ENCODE measurements around the gene FLNB. TPM values are rescaled to one million over a fixed set of nuclear protein-coding genes. Genes with fewer than 3 reads are reported as not detected.

Gene FLNB
- total RNA-seq, 1 experiment from 2014 or later, result 14.2 TPM

DNA sequence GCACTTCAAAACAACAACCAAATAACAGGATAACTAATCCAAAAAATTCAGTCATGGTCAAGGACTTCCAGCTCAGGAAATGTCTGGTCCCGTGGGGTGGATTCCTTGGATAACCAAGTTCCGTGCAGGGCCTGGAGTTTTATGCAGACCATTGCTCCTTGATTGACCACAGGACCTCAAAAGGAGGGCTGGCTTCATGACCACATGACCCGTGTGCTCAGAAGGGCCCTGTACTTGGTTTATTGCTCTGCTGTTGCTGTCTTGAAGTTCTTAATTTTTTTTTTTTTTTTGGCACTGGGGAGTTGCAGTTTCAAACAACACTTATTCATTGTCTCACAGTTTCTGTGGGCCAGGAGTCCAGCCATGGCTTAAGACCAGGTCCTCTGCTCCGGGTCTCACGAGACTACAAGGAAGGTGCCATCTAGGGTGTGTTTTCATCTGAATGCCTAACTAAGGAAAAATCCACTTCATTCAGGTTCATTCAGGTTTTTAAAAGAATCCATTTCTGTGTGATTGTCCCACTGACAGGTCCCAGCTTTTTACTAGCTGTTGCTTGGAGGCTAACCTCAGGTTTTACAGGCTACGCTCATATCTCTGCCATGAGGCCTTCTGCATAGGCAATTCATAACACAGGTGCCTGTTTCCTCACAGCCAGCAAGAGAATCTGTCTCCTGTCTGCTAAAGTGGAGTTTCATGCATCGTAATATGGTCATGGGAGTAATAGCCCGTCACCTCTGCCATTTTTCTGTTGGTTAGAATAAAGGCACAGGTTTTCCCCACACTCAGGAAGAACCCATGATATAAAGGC lies 65.3 kb downstream of the FLNB start:
- Histone ChIP-seq H3K36me3 (ENCODE audit: insufficient read depth, low read length) (no peaks in the 10 kb centered on the region), H3K4me1 (ENCODE audit: low read length) (peaks cover 9% of the 10 kb centered on the region), H4K20me1 (ENCODE audit: insufficient read depth, low read depth, low read length) (no peaks in the 10 kb centered on the region), H3K27ac (ENCODE audit: low read length) (no peak overlapping the region), H3K9ac (ENCODE audit: low read length) (no peak overlapping the region), H3K4me2 (ENCODE audit: low read depth, low read length, poor library complexity, severe bottlenecking) (peak overlapping the region; percentile 7), H2AFZ (ENCODE audit: low read length) (no peak overlapping the region), H3K27me3 (ENCODE audit: low read length) (no peaks in the 10 kb centered on the region), H3K9me2 (replicated peaks; ENCODE audit: insufficient read depth, low read length) (no peaks in the 10 kb centered on the region), H3K79me2 (ENCODE audit: low read length) (no peaks in the 10 kb centered on the region), H3K9me3 (ENCODE audit: low read length) (no peaks in the 10 kb centered on the region), H3K4me3 (ENCODE audit: low read length) (no peak overlapping the region)
- no peak for DNase-seq

DNA sequence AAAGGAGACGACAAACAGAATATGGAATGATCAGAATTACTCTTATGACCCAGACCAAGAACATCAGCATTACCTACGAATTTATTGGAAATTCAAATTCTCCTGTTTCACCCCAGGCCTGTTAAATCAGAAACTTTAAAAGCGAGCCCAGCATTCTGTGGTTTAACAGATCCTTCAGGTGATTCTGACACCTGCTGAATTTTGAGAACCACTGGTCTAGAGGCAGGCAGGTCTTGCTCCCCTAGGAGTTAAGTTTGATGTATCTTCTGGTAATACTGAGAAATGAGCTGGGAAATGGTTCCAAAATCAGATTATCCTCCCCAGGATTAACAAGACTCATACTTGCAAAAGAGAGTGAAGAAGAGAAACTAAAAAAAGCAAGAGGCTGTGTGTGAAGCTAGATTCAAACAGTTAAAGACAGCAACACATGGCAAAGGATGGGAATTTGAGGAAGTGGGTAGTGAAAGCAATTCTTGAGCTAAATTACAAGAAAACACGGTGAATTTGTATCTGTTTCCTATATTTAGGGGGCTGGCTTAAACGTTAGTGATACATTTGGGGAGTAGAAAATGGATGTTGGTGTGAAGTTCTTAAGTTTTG lies 66.0 kb downstream of the FLNB start:
- H3K9me3 ChIP-seq (ENCODE audit: low read length), result no peaks in the 10 kb centered on the region
- H3K27me3 ChIP-seq (ENCODE audit: low read length), result no peaks in the 10 kb centered on the region
- H3K79me2 ChIP-seq (ENCODE audit: low read length), result no peaks in the 10 kb centered on the region
- H3K9ac ChIP-seq (ENCODE audit: low read length), result no peak overlapping the region
- H3K4me2 ChIP-seq (ENCODE audit: low read depth, low read length, poor library complexity, severe bottlenecking), result peak overlapping the region; percentile 7
- no peaks in the 10 kb centered on the region for H4K20me1 ChIP-seq (ENCODE audit: insufficient read depth, low read depth, low read length)
- peaks cover 9% of the 10 kb centered on the region for H3K4me1 ChIP-seq (ENCODE audit: low read length)
- no peak overlapping the region for H3K4me3 ChIP-seq (ENCODE audit: low read length)
- H3K9me2 ChIP-seq (replicated peaks; ENCODE audit: insufficient read depth, low read length), result no peaks in the 10 kb centered on the region
- DNase-seq, result no peak
- no peak overlapping the region for H3K27ac ChIP-seq (ENCODE audit: low read length)
- H2AFZ ChIP-seq (ENCODE audit: low read length), result no peak overlapping the region
- H3K36me3 ChIP-seq (ENCODE audit: insufficient read depth, low read length), result no peaks in the 10 kb centered on the region

DNA sequence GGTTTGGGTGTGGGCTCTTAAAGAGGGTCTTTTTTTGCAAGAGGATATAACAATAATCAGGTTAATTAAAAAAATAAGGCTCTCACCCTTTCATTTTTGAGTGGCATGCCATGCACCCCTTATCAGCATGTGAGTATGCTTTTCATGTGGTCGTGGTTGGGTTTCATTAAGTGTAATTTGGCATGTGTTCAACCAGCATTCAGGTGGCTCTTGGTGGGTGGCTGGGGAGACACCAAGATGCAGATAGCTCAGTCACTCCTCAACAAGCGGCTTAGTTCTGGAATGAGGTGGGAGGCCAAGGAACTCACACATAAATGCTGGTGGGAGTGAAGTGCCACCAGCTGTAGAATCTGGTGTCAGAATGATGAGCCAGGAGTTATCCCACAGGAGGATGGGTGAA lies 66.8 kb downstream of the FLNB start:
- no peak overlapping the region for H3K9ac ChIP-seq (ENCODE audit: low read length)
- no peak overlapping the region for H3K4me2 ChIP-seq (ENCODE audit: low read depth, low read length, poor library complexity, severe bottlenecking)
- no peaks in the 10 kb centered on the region for H3K27me3 ChIP-seq (ENCODE audit: low read length)
- H3K9me2 ChIP-seq (replicated peaks; ENCODE audit: insufficient read depth, low read length), result no peaks in the 10 kb centered on the region
- no peaks in the 10 kb centered on the region for H3K36me3 ChIP-seq (ENCODE audit: insufficient read depth, low read length)
- H3K9me3 ChIP-seq (ENCODE audit: low read length), result no peaks in the 10 kb centered on the region
- H3K79me2 ChIP-seq (ENCODE audit: low read length), result no peaks in the 10 kb centered on the region
- H2AFZ ChIP-seq (ENCODE audit: low read length), result no peak overlapping the region
- H3K27ac ChIP-seq (ENCODE audit: low read length), result no peak overlapping the region
- no peaks in the 10 kb centered on the region for H4K20me1 ChIP-seq (ENCODE audit: insufficient read depth, low read depth, low read length)
- DNase-seq, result no peak
- H3K4me1 ChIP-seq (ENCODE audit: low read length), result peaks cover 9% of the 10 kb centered on the region
- H3K4me3 ChIP-seq (ENCODE audit: low read length), result no peak overlapping the region

- DNase-seq, result no peak
- Histone ChIP-seq H3K36me3 (ENCODE audit: insufficient read depth, low read length) (no peaks in the 10 kb centered on the region), H3K79me2 (ENCODE audit: low read length) (no peaks in the 10 kb centered on the region), H3K9me2 (replicated peaks; ENCODE audit: insufficient read depth, low read length) (no peaks in the 10 kb centered on the region), H3K4me3 (ENCODE audit: low read length) (no peak overlapping the region), H3K27me3 (ENCODE audit: low read length) (no peaks in the 10 kb centered on the region), H3K9me3 (ENCODE audit: low read length) (no peaks in the 10 kb centered on the region), H3K4me1 (ENCODE audit: low read length) (peaks cover 9% of the 10 kb centered on the region), H3K4me2 (ENCODE audit: low read depth, low read length, poor library complexity, severe bottlenecking) (no peak overlapping the region), H4K20me1 (ENCODE audit: insufficient read depth, low read depth, low read length) (no peaks in the 10 kb centered on the region), H3K9ac (ENCODE audit: low read length) (no peak overlapping the region), H2AFZ (ENCODE audit: low read length) (no peak overlapping the region), H3K27ac (ENCODE audit: low read length) (no peak overlapping the region)
Measured at GRCh38 chr3:58077596-58078285, 69.5 kb downstream of the FLNB start.

DNA sequence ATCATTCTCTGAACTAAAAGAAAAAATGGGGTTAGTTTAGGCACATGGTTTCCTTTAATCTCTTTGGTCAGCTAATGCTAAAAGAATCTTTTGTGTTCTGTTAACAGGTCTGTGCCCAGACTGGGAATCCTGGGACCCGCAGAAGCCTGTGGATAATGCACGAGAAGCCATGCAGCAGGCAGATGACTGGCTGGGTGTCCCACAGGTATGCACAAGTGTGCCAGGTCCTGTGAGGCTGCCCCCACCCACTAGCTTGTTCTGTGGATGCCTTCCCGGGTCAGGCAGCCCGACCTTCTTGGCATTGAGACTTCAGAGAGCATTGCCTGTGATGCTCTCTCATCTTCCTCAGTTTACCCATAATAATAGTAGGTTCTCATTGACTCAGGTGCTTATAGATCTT lies 70.4 kb downstream of the FLNB start:
- no peak for DNase-seq

GRCh38 chr3:58079773-58080172 lies 71.6 kb downstream of the FLNB start:
- Histone ChIP-seq H3K4me2 (ENCODE audit: low read depth, low read length, poor library complexity, severe bottlenecking) (no peak overlapping the region), H3K4me3 (ENCODE audit: low read length) (no peak overlapping the region), H4K20me1 (ENCODE audit: insufficient read depth, low read depth, low read length) (no peaks in the 10 kb centered on the region), H3K27ac (ENCODE audit: low read length) (no peak overlapping the region), H3K9me2 (replicated peaks; ENCODE audit: insufficient read depth, low read length) (no peaks in the 10 kb centered on the region), H3K36me3 (ENCODE audit: insufficient read depth, low read length) (no peaks in the 10 kb centered on the region), H2AFZ (ENCODE audit: low read length) (no peak overlapping the region), H3K4me1 (ENCODE audit: low read length) (no peaks in the 10 kb centered on the region), H3K9ac (ENCODE audit: low read length) (no peak overlapping the region), H3K27me3 (ENCODE audit: low read length) (no peaks in the 10 kb centered on the region), H3K9me3 (ENCODE audit: low read length) (no peaks in the 10 kb centered on the region), H3K79me2 (ENCODE audit: low read length) (no peaks in the 10 kb centered on the region)
- no peak for DNase-seq

More for the DNA sequence above, 70.4 kb downstream of the FLNB start:
- H3K9me2 ChIP-seq (replicated peaks; ENCODE audit: insufficient read depth, low read length), result no peaks in the 10 kb centered on the region
- no peaks in the 10 kb centered on the region for H4K20me1 ChIP-seq (ENCODE audit: insufficient read depth, low read depth, low read length)
- H3K79me2 ChIP-seq (ENCODE audit: low read length), result no peaks in the 10 kb centered on the region
- no peak overlapping the region for H3K9ac ChIP-seq (ENCODE audit: low read length)
- peaks cover 9% of the 10 kb centered on the region for H3K4me1 ChIP-seq (ENCODE audit: low read length)
- H3K27me3 ChIP-seq (ENCODE audit: low read length), result no peaks in the 10 kb centered on the region
- no peak overlapping the region for H2AFZ ChIP-seq (ENCODE audit: low read length)
- no peaks in the 10 kb centered on the region for H3K9me3 ChIP-seq (ENCODE audit: low read length)
- H3K4me3 ChIP-seq (ENCODE audit: low read length), result no peak overlapping the region
- H3K36me3 ChIP-seq (ENCODE audit: insufficient read depth, low read length), result no peaks in the 10 kb centered on the region
- no peak overlapping the region for H3K4me2 ChIP-seq (ENCODE audit: low read depth, low read length, poor library complexity, severe bottlenecking)
- H3K27ac ChIP-seq (ENCODE audit: low read length), result no peak overlapping the region

DNA sequence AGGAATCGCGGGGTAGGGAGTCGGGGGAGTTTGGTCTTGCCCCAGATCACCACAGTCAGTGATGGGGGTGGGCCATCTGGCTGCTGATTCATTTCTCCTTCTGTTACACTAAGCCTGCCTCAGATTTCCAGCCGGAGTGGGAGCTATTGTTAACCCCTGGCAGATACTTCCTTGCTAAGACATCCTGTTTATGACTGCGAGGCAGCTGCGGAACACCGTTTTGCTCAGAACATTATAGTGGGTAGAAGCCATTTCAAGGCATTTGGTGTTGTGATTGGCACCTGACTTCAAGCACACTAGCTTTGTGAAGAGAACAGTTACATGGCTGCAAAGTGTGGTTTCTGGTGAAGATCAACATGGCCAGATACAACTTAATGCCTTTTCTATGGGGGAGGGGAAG lies 73.8 kb downstream of the FLNB start:
- H3K4me2 ChIP-seq (ENCODE audit: low read depth, low read length, poor library complexity, severe bottlenecking), result no peak overlapping the region

GRCh38 chr3:58084166-58084565 lies 75.9 kb downstream of the FLNB start:
- no peaks in the 10 kb centered on the region for H3K27me3 ChIP-seq (ENCODE audit: low read length)
- no peak for DNase-seq
- peaks cover 6% of the 10 kb centered on the region for H3K4me1 ChIP-seq (ENCODE audit: low read length)
- no peak overlapping the region for H3K27ac ChIP-seq (ENCODE audit: low read length)
- H3K36me3 ChIP-seq (ENCODE audit: insufficient read depth, low read length), result no peaks in the 10 kb centered on the region
- H3K4me3 ChIP-seq (ENCODE audit: low read length), result no peak overlapping the region
- no peaks in the 10 kb centered on the region for H3K79me2 ChIP-seq (ENCODE audit: low read length)
- no peak overlapping the region for H3K4me2 ChIP-seq (ENCODE audit: low read depth, low read length, poor library complexity, severe bottlenecking)
- H4K20me1 ChIP-seq (ENCODE audit: insufficient read depth, low read depth, low read length), result no peaks in the 10 kb centered on the region
- H3K9me3 ChIP-seq (ENCODE audit: low read length), result no peaks in the 10 kb centered on the region
- no peak overlapping the region for H3K9ac ChIP-seq (ENCODE audit: low read length)
- no peaks in the 10 kb centered on the region for H3K9me2 ChIP-seq (replicated peaks; ENCODE audit: insufficient read depth, low read length)
- no peak overlapping the region for H2AFZ ChIP-seq (ENCODE audit: low read length)

More for the DNA sequence above, 73.8 kb downstream of the FLNB start:
- Histone ChIP-seq H2AFZ (ENCODE audit: low read length) (no peak overlapping the region), H3K79me2 (ENCODE audit: low read length) (no peaks in the 10 kb centered on the region), H3K9me2 (replicated peaks; ENCODE audit: insufficient read depth, low read length) (no peaks in the 10 kb centered on the region), H4K20me1 (ENCODE audit: insufficient read depth, low read depth, low read length) (no peaks in the 10 kb centered on the region), H3K27ac (ENCODE audit: low read length) (no peak overlapping the region), H3K4me1 (ENCODE audit: low read length) (peaks cover 6% of the 10 kb centered on the region), H3K9ac (ENCODE audit: low read length) (no peak overlapping the region), H3K36me3 (ENCODE audit: insufficient read depth, low read length) (no peaks in the 10 kb centered on the region), H3K27me3 (ENCODE audit: low read length) (no peaks in the 10 kb centered on the region), H3K4me3 (ENCODE audit: low read length) (no peak overlapping the region), H3K9me3 (ENCODE audit: low read length) (no peaks in the 10 kb centered on the region)
- DNase-seq, result no peak

Data from Karpas-422 (cell line).